ENCODE results near the gene P4HB. TPM values are rescaled to one million over a fixed set of nuclear protein-coding genes. Genes with fewer than 3 reads are reported as not detected.
A peak's percentile ranks its signal among the peaks of the same experiment; 100 is the strongest.

Gene P4HB
- total RNA-seq, 1 donor from 2014 or later = 792 TPM

GRCh38 chr17:81851423-81851822 lies 8.9 kb downstream of the P4HB start:
- no peaks in the 10 kb centered on the region for H3K27me3 Mint-ChIP-seq (ENCODE audit: unreplicated experiment)
- H3K4me3 Mint-ChIP-seq (ENCODE audit: unreplicated experiment) = no peak overlapping the region
- DNase-seq (ENCODE audit: extremely low spot score, unreplicated experiment) = no peak
- H3K27ac Mint-ChIP-seq (ENCODE audit: unreplicated experiment) = no peak overlapping the region
- no peaks in the 10 kb centered on the region for H3K4me1 Mint-ChIP-seq (ENCODE audit: unreplicated experiment)
- no peaks in the 10 kb centered on the region for H3K9me3 Mint-ChIP-seq (ENCODE audit: unreplicated experiment)
- no peak for TF ChIP-seq CTCF (IDR thresholded peaks at IDR 0.05)
- H3K36me3 Mint-ChIP-seq (ENCODE audit: unreplicated experiment) = peaks cover 38% of the 10 kb centered on the region

GRCh38 chr17:81849457-81849856 lies 10.9 kb downstream of the P4HB start:
- H3K9me3 Mint-ChIP-seq (ENCODE audit: unreplicated experiment) = no peaks in the 10 kb centered on the region
- peaks cover 48% of the 10 kb centered on the region for H3K36me3 Mint-ChIP-seq (ENCODE audit: unreplicated experiment)
- no peak for DNase-seq (ENCODE audit: extremely low spot score, unreplicated experiment)
- no peak overlapping the region for H3K27ac Mint-ChIP-seq (ENCODE audit: unreplicated experiment)
- H3K4me3 Mint-ChIP-seq (ENCODE audit: unreplicated experiment) = no peak overlapping the region
- no peaks in the 10 kb centered on the region for H3K4me1 Mint-ChIP-seq (ENCODE audit: unreplicated experiment)
- no peak for TF ChIP-seq CTCF (IDR thresholded peaks at IDR 0.05)
- no peaks in the 10 kb centered on the region for H3K27me3 Mint-ChIP-seq (ENCODE audit: unreplicated experiment)

- Mint-ChIP-seq H3K4me1 (ENCODE audit: unreplicated experiment) (no peaks in the 10 kb centered on the region), H3K36me3 (ENCODE audit: unreplicated experiment) (peaks cover 37% of the 10 kb centered on the region), H3K4me3 (ENCODE audit: unreplicated experiment) (no peak overlapping the region), H3K27ac (ENCODE audit: unreplicated experiment) (no peak overlapping the region), H3K27me3 (ENCODE audit: unreplicated experiment) (no peaks in the 10 kb centered on the region), H3K9me3 (ENCODE audit: unreplicated experiment) (no peaks in the 10 kb centered on the region)
- peak; percentile 82 for DNase-seq (ENCODE audit: extremely low spot score, unreplicated experiment)
- no peak for TF ChIP-seq CTCF (IDR thresholded peaks at IDR 0.05)
Observed at GRCh38 chr17:81846743-81847689, 13.3 kb downstream of the P4HB start.

GRCh38 chr17:81845881-81846742 lies 14.2 kb downstream of the P4HB start:
- no peaks in the 10 kb centered on the region for H3K27me3 Mint-ChIP-seq (ENCODE audit: unreplicated experiment)
- H3K9me3 Mint-ChIP-seq (ENCODE audit: unreplicated experiment) = no peaks in the 10 kb centered on the region
- DNase-seq (ENCODE audit: extremely low spot score, unreplicated experiment) = peak; percentile 78
- H3K4me1 Mint-ChIP-seq (ENCODE audit: unreplicated experiment) = no peaks in the 10 kb centered on the region
- no peak for TF ChIP-seq CTCF (IDR thresholded peaks at IDR 0.05)
- no peak overlapping the region for H3K4me3 Mint-ChIP-seq (ENCODE audit: unreplicated experiment)
- no peak overlapping the region for H3K27ac Mint-ChIP-seq (ENCODE audit: unreplicated experiment)
- H3K36me3 Mint-ChIP-seq (ENCODE audit: unreplicated experiment) = peaks cover 28% of the 10 kb centered on the region

GRCh38 chr17:81845361-81845760 lies 15.0 kb downstream of the P4HB start:
- H3K4me1 Mint-ChIP-seq (ENCODE audit: unreplicated experiment) = no peaks in the 10 kb centered on the region
- H3K9me3 Mint-ChIP-seq (ENCODE audit: unreplicated experiment) = no peaks in the 10 kb centered on the region
- peaks cover 27% of the 10 kb centered on the region for H3K36me3 Mint-ChIP-seq (ENCODE audit: unreplicated experiment)
- DNase-seq (ENCODE audit: extremely low spot score, unreplicated experiment) = no peak
- H3K4me3 Mint-ChIP-seq (ENCODE audit: unreplicated experiment) = no peak overlapping the region
- H3K27ac Mint-ChIP-seq (ENCODE audit: unreplicated experiment) = no peak overlapping the region
- no peaks in the 10 kb centered on the region for H3K27me3 Mint-ChIP-seq (ENCODE audit: unreplicated experiment)
- no peak for TF ChIP-seq CTCF (IDR thresholded peaks at IDR 0.05)
